ENCODE measurements around the gene UCN3.
"Not testable (repeated sequence)": the region's sequence is repeated elsewhere in the genome, so short reads cannot be mapped to it uniquely, and the experiment has no call there.

Gene UCN3

DNA sequence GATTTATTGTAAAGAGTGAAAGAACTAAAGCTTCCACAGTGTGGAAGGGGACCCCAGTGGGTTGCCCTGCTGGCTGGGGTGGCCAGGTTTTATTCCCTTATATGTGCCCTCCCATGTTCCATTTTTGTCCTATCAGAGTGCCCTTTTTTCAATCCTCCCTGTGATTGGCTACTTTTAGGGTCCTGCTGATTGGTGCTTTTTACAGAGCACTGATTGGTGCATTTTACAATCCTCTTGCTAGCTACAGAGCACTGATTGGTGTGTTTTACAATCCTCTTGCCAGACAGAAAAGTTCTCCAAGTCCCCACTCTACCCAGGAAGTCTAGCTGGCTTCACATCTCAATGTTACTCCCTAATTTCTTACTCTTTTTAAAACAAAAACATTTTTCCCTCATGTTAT lies 46.0 kb downstream of the UCN3 start:
- not testable (repeated sequence) for DNase-seq

- DNase-seq, result no peak
Observed at GRCh38 chr10:5411941-5412276, 47.1 kb downstream of the UCN3 start.

DNA sequence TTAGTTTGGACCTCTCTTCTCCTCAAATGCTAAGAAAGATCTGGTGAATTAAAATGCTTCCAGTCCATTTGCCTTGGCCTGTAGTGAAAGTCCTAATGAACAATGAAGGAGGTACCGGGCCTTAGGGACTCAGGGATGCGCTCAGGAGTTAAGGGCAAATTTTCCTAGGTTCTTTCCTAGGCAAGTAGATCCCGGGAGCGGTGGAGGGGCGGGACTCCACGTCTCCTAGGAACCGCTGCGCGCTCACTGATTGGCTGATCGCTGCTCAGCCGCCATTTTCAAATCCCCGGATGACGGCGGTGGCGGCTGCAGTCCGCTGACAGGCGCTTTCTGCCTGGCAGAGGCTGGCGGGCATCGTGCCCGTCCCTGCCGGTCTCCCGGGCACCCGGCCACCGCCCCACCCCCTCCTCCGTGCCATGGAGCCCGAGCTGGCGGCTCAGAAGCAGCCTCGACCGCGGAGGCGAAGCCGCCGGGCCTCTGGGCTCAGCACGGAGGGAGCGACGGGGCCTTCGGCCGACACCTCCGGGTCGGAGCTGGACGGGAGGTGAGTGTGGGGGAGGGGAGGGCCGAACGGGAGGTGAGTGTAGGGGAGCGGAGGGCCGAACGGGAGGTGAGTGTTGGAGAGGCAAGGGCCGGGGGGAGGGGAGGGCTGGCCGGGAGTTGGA lies 47.6 kb downstream of the UCN3 start, which contains the start of gene NET1:
Gene NET1 (plus strand): TSS at position 281 of the 665 bp plus-strand sequence. CDS start 136 bp downstream, at position 417.
- DNase-seq, result peak; percentile 87 to 92 (median 88)

DNA sequence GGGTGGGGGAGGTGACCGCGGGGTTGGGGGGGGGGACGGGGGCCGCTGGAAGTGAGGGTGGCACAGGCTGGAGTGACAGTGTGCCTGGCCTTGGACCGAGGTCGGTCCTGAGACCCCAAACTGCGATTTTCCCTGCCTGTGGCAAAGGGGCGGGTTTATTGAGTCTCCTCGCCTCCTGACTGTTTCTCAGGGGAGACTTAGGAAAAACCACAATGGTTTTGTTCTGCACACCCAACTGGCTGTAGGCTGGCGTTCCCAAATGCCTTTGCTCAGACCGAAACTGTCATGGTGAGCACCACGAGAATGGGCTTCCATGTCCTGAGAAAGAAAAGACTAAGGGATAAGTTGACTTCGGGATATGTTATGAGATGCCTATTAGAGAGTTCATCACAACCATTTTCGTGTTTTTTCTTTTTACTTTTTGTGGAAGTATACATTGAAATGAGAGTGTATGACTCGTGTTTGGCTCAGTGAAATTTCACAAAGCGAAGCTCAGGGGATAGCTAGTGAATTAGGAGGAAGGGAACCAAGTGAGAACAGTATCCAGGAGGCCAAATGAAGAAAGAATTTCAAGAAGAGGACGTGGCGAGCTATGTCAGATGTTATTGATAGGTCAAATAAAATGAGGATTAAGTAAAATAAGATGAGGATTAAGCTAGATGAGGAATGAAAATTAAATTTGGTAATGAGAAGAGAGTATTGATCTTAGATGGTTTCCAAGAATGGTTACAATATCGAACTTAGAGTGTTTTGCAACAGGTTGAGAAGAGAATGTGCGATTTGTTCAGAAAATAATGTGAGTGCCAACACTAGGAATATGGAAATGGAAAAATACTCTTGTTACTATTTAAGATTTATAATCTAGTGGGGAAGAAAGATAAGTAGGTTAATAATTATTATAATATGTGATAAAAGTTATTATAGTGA lies 48.5 kb downstream of the UCN3 start:
- peak; percentile 17 to 36 (median 25) for DNase-seq

GRCh38 chr10:5416981-5417380 lies 52.2 kb downstream of the UCN3 start:
- DNase-seq, result no peak

- DNase-seq, result no peak
Observed at GRCh38 chr10:5418584-5418983, 53.8 kb downstream of the UCN3 start.

DNA sequence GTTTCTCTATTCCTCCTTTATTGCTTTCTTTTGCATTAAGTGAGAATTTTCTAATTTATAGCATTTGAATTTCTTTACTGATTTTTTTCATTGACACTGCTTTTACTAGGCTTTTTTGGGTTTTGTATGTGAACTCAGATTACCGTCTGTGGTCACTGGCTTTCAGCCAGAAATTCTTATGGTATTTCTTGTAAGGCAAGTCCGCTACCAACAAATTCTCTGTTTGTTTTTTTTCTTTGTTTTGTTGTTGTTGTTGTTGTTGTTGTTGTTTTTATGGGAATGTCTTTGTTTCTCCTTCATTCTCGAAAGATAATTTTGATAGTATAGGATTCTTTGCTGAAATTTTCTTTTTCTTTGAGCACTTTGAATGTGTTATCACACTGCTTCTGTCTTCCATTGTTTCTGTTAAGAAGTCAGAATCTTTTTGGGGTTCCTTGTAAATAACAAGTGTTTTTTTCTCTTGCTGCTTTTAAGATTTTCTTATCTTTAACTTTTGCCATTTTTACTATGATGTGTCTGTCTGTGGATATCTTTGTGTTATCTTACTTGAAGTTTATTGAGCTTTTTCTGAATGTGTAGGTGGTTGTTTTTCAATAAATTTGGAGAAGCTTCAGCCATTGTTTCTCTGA lies 54.8 kb downstream of the UCN3 start:
- DNase-seq, result no peak

GRCh38 chr10:5423771-5424170 lies 59.0 kb downstream of the UCN3 start:
- no peak for DNase-seq
